Activated T-helper 1 cell treated with anti-CD3 and anti-CD28 coated beads, Interleukin-12 subunit alpha, Interleukin-12 subunit beta, Interleukin-2, Interleukin-4 antibody, amounts not matched to agents 30 ng/mL and 10 ng/mL and 1 ng/mL, durations not matched to agents 14 hours and 24 hours and 36 hours (primary cell): ENCODE data around the gene FFAR3. TPM values are rescaled to one million over a fixed set of nuclear protein-coding genes. Genes with fewer than 3 reads are reported as not detected.
A peak's percentile ranks its signal among the peaks of the same experiment; 100 is the strongest.

Experiments used
- DNase-seq: peaks from one replicate; pipeline ENCODE4 v3.0.0; 2021; ENCODE audit warnings: low spot score
- H3K27ac Mint-ChIP-seq: one replicate; pipeline ENCODE4 v1.8.0; 2021; ENCODE audit warnings: mild to moderate bottlenecking, mixed read lengths
- H3K27me3 Mint-ChIP-seq: one replicate; pipeline ENCODE4 v1.8.0; 2022; ENCODE audit warnings: mild to moderate bottlenecking, moderate library complexity, mixed read lengths; ENCODE audit not compliant: insufficient read depth
- H3K36me3 Mint-ChIP-seq: one replicate; pipeline ENCODE4 v1.8.0; 2021; ENCODE audit warnings: low read depth, mixed read lengths
- H3K4me1 Mint-ChIP-seq: one replicate; pipeline ENCODE4 v1.8.0; 2021; ENCODE audit warnings: low read depth, mixed read lengths
- H3K4me3 Mint-ChIP-seq: one replicate; pipeline ENCODE4 v1.8.0; 2021; ENCODE audit warnings: mild to moderate bottlenecking, moderate library complexity, mixed read lengths
- H3K9me3 Mint-ChIP-seq: one replicate; pipeline ENCODE4 v1.8.0; 2021; ENCODE audit warnings: mixed read lengths
- intact Hi-C: fragments of 100-400 bp; cut with micrococcal nuclease; formaldehyde crosslinking; loops from one replicate; pipeline ENCODE4 v1.15.1; 2024
- total RNA-seq: library from RNA; stranded (reverse); gene quantifications from 2 replicates; pipeline ENCODE4 v1.2.3, GENCODE V29; 2022

Gene FFAR3, protein sequence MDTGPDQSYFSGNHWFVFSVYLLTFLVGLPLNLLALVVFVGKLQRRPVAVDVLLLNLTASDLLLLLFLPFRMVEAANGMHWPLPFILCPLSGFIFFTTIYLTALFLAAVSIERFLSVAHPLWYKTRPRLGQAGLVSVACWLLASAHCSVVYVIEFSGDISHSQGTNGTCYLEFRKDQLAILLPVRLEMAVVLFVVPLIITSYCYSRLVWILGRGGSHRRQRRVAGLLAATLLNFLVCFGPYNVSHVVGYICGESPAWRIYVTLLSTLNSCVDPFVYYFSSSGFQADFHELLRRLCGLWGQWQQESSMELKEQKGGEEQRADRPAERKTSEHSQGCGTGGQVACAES
- 0.20 and 0.36 TPM in 2 replicates for total RNA-seq

DNA sequence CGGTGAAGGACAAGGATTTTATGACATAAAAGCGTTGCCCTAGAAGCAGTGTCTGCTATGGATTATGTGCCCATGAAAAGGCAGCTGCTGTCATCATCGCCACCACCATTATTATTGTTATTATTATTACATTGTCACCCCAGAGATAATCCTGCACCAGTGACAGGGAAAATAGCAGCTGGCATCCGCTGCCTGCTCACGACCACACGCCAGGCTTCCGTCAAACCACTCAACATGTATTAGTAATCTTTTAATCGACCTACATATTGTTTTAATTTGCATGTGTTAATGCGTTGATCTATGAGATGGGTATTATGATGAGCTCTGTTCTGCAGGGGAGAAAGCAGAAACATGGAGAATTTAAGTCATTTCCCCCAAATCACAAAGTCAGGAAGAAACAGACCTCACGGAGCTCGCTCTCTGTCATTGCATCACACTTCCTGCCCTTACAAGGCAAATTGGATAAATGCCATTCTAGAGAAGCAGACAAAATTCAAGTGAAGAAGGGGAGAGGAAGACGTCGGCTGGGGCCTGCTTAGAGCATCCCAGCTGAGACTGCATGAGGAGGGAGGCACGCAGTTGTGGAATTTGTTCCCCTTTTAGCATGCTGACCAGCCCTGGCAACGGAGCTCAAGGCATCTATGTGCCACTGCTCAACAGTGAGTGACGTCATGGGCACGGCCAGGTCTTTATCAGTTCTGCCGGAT is at the start of gene FFAR3:
Gene FFAR3 (plus strand): TSS at position 594 of the 707 bp plus-strand sequence. CDS start 431 bp downstream, outside the sequence.
- H3K4me1 Mint-ChIP-seq, result peaks cover 13% of the 10 kb centered on the region
- no peaks in the 10 kb centered on the region for H3K36me3 Mint-ChIP-seq
- intact Hi-C loops, result no loop called here
- H3K4me3 Mint-ChIP-seq, result no peak within 1 kb of the TSS
- DNase-seq, result no peak
- H3K27me3 Mint-ChIP-seq, result peaks cover 8% of the 10 kb centered on the region
- H3K9me3 Mint-ChIP-seq, result no peaks in the 10 kb centered on the region
- H3K27ac Mint-ChIP-seq, result no peak within 1 kb of the TSS

DNA sequence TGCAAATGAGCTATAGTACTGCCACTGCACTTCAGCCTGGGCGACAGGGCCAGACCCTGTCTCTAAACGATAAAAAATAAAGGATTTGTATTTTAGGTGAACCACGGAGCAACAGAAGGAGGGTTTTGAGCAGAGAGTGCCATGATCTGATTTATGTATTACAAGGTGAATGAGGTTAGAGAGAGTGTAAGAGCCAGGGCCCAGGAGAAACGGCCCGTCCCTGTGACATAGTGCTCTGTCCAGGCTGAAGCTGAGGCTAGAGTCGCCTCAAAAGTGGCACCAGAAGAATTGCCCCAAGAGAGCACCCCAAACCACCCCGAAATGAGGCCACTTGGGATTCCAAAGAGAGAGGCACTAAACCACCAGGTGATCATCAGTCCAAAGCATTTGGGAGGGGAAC is 49.4 kb upstream of the FFAR3 start:
- Mint-ChIP-seq H3K27me3 (peaks cover 2% of the 10 kb centered on the region), H3K4me3 (no peak overlapping the region), H3K9me3 (no peaks in the 10 kb centered on the region), H3K36me3 (no peaks in the 10 kb centered on the region), H3K27ac (no peak overlapping the region), H3K4me1 (no peaks in the 10 kb centered on the region)
- intact Hi-C loops, result loop anchor here (5.0 kb wide), 1 partner anchor 158 kb away; no protein-coding TSS in a partner anchor
- DNase-seq, result no peak

DNA sequence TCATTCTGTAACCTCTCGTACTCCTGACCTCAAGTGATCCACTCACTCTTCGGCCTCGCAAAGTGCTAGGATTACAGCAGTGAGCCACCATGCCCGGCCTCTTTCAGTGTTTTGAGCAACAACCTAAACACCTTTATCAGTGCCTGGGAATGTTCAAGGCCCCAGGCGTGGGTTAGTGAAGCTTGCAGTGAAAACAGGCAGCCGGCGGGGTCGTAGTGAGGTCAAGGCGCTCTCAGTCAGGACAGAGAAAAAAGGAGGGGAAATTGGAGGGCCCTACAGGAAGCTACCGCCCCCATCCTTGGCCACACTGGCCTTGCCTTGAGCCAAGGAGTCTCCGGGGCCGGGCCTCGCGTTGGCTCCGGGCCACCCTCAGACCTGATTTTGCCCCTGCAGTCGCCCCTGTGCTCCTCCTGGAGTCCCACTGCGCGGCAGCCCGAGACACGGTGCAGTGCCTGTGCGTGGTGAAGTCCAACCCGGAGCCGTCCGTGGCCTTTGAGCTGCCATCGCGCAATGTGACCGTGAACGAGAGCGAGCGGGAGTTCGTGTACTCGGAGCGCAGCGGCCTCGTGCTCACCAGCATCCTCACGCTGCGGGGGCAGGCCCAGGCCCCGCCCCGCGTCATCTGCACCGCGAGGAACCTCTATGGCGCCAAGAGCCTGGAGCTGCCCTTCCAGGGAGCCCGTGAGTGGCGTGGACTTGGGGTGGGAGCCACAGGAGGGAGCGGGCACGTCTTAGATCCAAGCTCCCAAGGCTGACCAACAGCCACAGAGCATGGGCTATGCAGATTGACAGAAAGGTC is 48.6 kb upstream of the FFAR3 start:
- DNase-seq, result no peak
- H3K9me3 Mint-ChIP-seq, result no peaks in the 10 kb centered on the region
- no peak overlapping the region for H3K4me3 Mint-ChIP-seq
- no peaks in the 10 kb centered on the region for H3K36me3 Mint-ChIP-seq
- intact Hi-C loops, result loop anchor here (5.0 kb wide), 1 partner anchor 158 kb away; no protein-coding TSS in a partner anchor
- H3K27me3 Mint-ChIP-seq, result peaks cover 2% of the 10 kb centered on the region
- H3K27ac Mint-ChIP-seq, result no peak overlapping the region
- no peaks in the 10 kb centered on the region for H3K4me1 Mint-ChIP-seq

DNA sequence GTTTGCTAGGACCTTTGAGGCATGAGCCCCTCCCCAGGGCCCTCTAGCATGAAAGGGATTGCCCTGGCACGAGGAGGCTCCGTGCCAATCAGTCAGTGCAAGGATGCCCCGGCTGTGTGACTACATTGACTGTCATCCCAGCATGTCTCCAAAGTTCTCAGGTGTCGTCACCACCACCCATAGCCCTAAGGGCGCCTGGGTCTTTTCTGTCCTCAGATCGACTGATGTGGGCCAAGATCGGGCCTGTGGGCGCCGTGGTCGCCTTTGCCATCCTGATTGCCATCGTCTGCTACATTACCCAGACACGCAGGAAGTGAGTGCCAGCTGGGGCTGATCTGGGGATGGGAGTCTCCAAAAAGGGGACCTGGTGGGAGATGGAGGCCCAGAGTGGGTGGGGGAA is 47.9 kb upstream of the FFAR3 start:
- intact Hi-C loops, result no loop called here
- no peaks in the 10 kb centered on the region for H3K4me1 Mint-ChIP-seq
- no peaks in the 10 kb centered on the region for H3K9me3 Mint-ChIP-seq
- DNase-seq, result no peak
- no peaks in the 10 kb centered on the region for H3K36me3 Mint-ChIP-seq
- H3K27ac Mint-ChIP-seq, result no peak overlapping the region
- peaks cover 2% of the 10 kb centered on the region for H3K27me3 Mint-ChIP-seq
- H3K4me3 Mint-ChIP-seq, result no peak overlapping the region

DNA sequence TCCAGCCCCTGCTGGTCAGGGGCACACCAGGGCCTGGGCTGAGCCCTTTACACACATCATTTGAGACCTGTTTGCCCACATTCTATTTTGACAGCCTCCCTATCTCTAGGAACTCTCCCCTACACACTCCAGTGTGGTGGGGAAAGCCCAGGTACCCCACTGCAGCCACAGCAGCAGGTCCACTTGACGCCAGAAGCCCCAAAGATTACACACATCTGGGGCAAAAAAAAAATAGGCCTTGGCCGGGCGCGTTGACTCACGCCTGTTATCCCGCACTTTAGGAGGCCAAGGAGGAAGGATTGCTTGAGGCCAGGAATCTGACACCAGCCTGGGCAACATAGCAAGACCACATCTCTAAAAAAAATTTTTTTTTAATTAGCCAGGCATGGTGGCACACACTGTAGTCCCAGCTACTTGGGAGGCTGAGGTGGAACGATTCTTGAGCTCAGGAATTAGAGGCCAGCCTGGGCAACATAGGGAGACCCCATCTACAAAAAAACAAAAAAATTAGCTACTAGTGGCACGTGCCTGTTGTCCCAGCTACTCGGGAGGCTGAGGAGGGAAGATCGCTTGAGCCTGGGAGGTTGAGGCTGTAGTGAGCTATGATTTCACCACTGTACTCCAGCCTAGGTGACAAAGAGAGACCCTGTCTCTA is 47.3 kb upstream of the FFAR3 start:
- Mint-ChIP-seq H3K4me1 (no peaks in the 10 kb centered on the region), H3K4me3 (no peak overlapping the region), H3K9me3 (no peaks in the 10 kb centered on the region), H3K27ac (no peak overlapping the region), H3K36me3 (no peaks in the 10 kb centered on the region), H3K27me3 (peaks cover 2% of the 10 kb centered on the region)
- no peak for DNase-seq
- intact Hi-C loops, result no loop called here

DNA sequence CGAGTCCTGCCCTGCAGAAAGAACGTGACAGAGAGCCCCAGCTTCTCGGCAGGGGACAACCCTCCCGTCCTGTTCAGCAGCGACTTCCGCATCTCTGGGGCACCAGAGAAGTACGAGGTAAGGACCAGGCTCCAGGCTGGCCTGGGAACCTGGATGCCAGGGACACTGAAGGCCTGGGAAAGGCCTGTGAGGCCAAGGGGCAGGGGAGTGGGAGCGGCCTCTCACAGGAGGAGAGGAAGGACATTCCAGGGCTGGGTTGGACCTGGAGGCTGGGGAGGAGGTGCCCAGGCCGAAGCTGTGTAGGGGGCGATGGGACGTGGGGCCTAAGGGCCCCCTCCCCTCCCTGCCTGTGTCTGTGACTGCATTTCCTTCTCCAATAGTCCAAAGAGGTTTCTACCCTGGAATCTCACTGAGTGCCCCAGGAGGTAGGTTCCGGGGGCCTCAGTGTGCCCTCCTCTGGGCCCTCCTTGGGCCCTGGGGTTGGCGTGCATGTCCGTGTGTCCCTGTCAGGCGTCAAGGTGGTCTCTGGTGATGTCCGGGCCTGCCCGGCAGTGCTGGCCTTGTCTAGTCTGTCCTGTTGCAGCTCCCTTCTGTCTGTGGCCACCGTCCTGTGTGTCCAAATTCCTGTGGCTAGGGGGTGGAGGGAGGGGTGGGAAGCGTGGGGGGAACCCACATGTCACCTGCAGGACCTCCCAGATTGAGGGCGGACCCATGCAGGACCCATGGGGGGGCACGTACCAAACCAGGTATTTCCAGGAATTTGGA is 46.2 kb upstream of the FFAR3 start:
- intact Hi-C loops, result no loop called here
- peaks cover 2% of the 10 kb centered on the region for H3K27me3 Mint-ChIP-seq
- H3K4me1 Mint-ChIP-seq, result no peaks in the 10 kb centered on the region
- H3K27ac Mint-ChIP-seq, result no peak overlapping the region
- H3K4me3 Mint-ChIP-seq, result no peak overlapping the region
- H3K9me3 Mint-ChIP-seq, result no peaks in the 10 kb centered on the region
- no peaks in the 10 kb centered on the region for H3K36me3 Mint-ChIP-seq
- DNase-seq, result no peak

DNA sequence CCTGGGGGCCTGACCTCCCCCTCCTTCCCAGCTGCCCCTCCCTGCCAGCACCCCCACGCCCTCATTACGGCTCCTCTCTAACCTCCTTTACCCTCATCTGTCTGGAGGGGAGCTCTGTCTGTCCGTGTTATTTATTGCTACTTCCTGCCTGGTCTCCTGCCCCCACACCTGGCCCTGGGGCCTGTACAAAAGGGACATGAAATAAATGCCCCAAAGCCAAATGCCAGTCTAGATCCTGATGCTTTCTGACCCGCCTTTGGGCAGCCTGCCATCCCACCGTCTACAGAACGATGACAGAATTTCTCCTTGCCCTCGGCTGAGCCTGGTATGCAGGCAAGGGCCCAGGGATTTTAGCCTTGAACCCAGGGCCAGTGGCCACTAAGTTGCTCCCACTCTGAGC is 44.7 kb upstream of the FFAR3 start:
- Mint-ChIP-seq H3K27me3 (no peaks in the 10 kb centered on the region), H3K9me3 (no peaks in the 10 kb centered on the region), H3K36me3 (no peaks in the 10 kb centered on the region), H3K4me3 (no peak overlapping the region), H3K4me1 (no peaks in the 10 kb centered on the region), H3K27ac (peak overlapping the region; percentile 58)
- intact Hi-C loops, result no loop called here
- no peak for DNase-seq

DNA sequence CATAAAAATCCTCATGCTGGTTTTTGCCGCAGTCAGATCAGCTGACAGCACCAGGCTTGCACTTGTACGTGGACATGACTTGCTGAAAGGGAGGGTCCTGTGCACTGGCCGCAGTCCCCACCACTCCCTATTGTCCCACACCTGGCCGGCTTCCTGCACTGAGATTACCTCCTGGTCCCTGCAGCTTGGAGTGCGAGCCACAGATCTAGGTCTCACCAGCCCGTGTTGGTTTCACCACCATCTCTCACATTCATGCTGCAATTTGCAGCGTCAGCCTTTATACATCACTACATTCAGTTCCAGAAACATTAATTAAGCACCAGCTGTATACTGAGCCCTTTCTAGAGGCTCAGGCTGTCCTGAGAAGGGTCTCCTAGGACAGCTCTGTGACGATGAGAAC is 44.2 kb upstream of the FFAR3 start:
- Mint-ChIP-seq H3K9me3 (no peaks in the 10 kb centered on the region), H3K27ac (no peak overlapping the region), H3K27me3 (no peaks in the 10 kb centered on the region), H3K4me1 (no peaks in the 10 kb centered on the region), H3K36me3 (no peaks in the 10 kb centered on the region), H3K4me3 (no peak overlapping the region)
- no peak for DNase-seq
- intact Hi-C loops, result no loop called here

DNA sequence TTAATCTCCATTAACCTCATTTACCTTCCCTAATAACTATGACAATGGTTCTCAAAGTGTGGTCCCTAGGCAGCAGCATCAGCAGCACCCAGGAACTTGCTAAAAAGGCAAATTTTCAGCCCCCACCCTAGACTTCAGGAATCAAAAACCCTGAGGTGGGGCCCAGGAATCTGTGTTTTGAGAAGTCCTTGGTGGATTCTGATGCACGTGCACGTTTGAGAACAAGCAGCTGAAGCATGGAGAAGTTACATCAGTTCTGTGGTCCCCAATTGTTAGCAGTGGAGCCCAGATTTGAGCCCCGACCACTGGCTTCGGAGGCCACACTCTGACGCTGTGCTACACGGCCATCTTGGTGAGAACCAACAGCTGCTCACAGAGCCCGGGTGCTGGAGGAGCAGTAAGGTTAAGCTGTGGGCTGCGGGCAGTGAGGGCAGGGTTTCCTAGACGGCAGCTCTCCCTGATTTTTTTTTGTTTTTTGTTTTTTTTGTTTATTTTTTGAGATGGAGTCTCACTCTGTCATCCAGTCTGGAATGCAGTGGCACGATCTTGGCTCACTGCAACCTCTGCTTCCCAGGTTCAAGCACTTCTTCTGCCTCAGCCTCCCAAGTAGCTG is 43.3 kb upstream of the FFAR3 start:
- intact Hi-C loops, result no loop called here
- peaks cover 2% of the 10 kb centered on the region for H3K27me3 Mint-ChIP-seq
- H3K9me3 Mint-ChIP-seq, result no peaks in the 10 kb centered on the region
- no peak for DNase-seq
- no peaks in the 10 kb centered on the region for H3K4me1 Mint-ChIP-seq
- H3K36me3 Mint-ChIP-seq, result no peaks in the 10 kb centered on the region
- no peak overlapping the region for H3K27ac Mint-ChIP-seq
- H3K4me3 Mint-ChIP-seq, result no peak overlapping the region

DNA sequence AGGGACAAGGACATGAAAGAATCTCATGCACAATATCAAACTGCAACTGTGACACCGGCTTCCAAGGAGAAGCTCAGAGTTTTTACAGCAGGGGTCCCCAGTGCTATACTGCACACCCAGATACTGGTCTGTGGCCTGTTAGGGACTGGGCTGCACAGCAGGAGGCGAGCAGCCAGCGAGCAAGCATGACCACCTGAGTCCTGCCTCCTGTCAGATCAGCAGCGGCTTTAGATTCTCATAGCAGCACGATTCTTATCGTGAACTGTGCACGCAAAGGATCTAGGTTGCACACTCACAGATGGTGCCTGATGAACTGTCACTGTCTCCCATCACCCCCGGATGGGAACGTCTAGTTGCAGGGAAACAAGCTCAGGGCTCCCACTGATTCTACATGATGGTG is 42.4 kb upstream of the FFAR3 start:
- Mint-ChIP-seq H3K27me3 (peaks cover 4% of the 10 kb centered on the region), H3K9me3 (no peaks in the 10 kb centered on the region), H3K4me1 (no peaks in the 10 kb centered on the region), H3K4me3 (no peak overlapping the region), H3K27ac (no peak overlapping the region), H3K36me3 (no peaks in the 10 kb centered on the region)
- no peak for DNase-seq
- intact Hi-C loops, result no loop called here

DNA sequence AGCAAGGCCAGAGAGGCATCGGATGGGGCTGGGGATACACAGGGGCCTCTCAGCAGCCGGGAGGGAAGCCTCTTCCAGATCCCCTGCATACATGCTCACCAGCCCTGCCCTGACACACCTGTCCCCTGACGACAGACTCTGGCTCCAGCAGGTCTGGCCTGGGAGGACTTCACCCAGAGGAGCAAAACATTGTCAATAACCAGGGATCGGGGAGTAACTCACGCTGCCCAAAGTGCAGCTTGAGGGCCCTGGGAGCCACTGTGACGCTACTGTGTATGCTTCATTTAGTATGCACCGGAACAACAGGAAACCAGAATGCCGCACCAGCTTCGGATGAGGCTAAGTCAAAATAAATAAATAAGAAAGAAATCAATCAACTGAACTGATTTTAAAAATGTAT is 41.7 kb upstream of the FFAR3 start:
- Mint-ChIP-seq H3K4me3 (no peak overlapping the region), H3K4me1 (no peaks in the 10 kb centered on the region), H3K9me3 (peaks cover under 1% of the 10 kb centered on the region), H3K27ac (no peak overlapping the region), H3K27me3 (peaks cover 4% of the 10 kb centered on the region), H3K36me3 (no peaks in the 10 kb centered on the region)
- DNase-seq, result no peak
- intact Hi-C loops, result no loop called here
